ENCODE results near the gene SPEM3. TPM values are rescaled to one million over a fixed set of nuclear protein-coding genes. Genes with fewer than 3 reads are reported as not detected.

The SPEM3 gene
- total and polyA plus RNA-seq, 2 experiments from 2014 or later, result not detected

GRCh38 chr17:7429722-7430121, 1.1 kb downstream of the SPEM3 start:
- TF ChIP-seq EZH2 (IDR thresholded peaks at IDR 0.05; ENCODE audit: borderline replicate concordance) (no peak), EZH2phosphoT487 (IDR thresholded peaks at IDR 0.05; ENCODE audit: low read depth, severe bottlenecking, unreplicated experiment) (no peak), CTCF (IDR thresholded peaks at IDR 0.05; ENCODE audit: poor library complexity) (no peak)
- Histone ChIP-seq H2AFZ (no peak overlapping the region), H4K20me1 (ENCODE audit: insufficient read depth, poor library complexity, severe bottlenecking) (no peaks in the 10 kb centered on the region), H3K4me3 (no peak overlapping the region), H3K4me2 (no peak overlapping the region), H3K4me1 (ENCODE audit: insufficient read depth) (no peaks in the 10 kb centered on the region), H3K9me3 (ENCODE audit: low read depth) (no peaks in the 10 kb centered on the region), H3K79me2 (no peaks in the 10 kb centered on the region), H3K27me3 (no peaks in the 10 kb centered on the region), H3K36me3 (replicated peaks; ENCODE audit: insufficient read depth, low read depth) (no peaks in the 10 kb centered on the region), H3K27ac (no peak overlapping the region), H3K9me2 (replicated peaks; ENCODE audit: insufficient read depth) (no peaks in the 10 kb centered on the region)
- DNase-seq (ENCODE audit: low spot score), result no peak
- 97% methylated on average over 6 of the region's 10 CpGs for WGBS (ENCODE audit: low lambda C conversion rate, missing lambda C conversion rate)

- no peaks in the 10 kb centered on the region for H3K9me3 ChIP-seq (ENCODE audit: low read depth)
- H3K27ac ChIP-seq, result no peak overlapping the region
- H4K20me1 ChIP-seq (ENCODE audit: insufficient read depth, poor library complexity, severe bottlenecking), result no peaks in the 10 kb centered on the region
- no peak for DNase-seq (ENCODE audit: low spot score)
- H3K4me3 ChIP-seq, result no peak overlapping the region
- no peaks in the 10 kb centered on the region for H3K36me3 ChIP-seq (replicated peaks; ENCODE audit: insufficient read depth, low read depth)
- 86% methylated on average over 1 of the region's 1 CpG for WGBS (ENCODE audit: low lambda C conversion rate, missing lambda C conversion rate)
- peaks cover 3% of the 10 kb centered on the region for H3K4me1 ChIP-seq (ENCODE audit: insufficient read depth)
- H3K79me2 ChIP-seq, result peaks cover 2% of the 10 kb centered on the region
- no peak overlapping the region for H3K4me2 ChIP-seq
- no peaks in the 10 kb centered on the region for H3K27me3 ChIP-seq
- no peak for TF ChIP-seq EZH2phosphoT487 (IDR thresholded peaks at IDR 0.05; ENCODE audit: low read depth, severe bottlenecking, unreplicated experiment)
- TF ChIP-seq EZH2 (IDR thresholded peaks at IDR 0.05; ENCODE audit: borderline replicate concordance), result no peak
- no peak for TF ChIP-seq CTCF (IDR thresholded peaks at IDR 0.05; ENCODE audit: poor library complexity)
- no peak overlapping the region for H2AFZ ChIP-seq
- H3K9me2 ChIP-seq (replicated peaks; ENCODE audit: insufficient read depth), result no peaks in the 10 kb centered on the region
Measured at GRCh38 chr17:7431231-7431630, 2.6 kb downstream of the SPEM3 start.

DNA sequence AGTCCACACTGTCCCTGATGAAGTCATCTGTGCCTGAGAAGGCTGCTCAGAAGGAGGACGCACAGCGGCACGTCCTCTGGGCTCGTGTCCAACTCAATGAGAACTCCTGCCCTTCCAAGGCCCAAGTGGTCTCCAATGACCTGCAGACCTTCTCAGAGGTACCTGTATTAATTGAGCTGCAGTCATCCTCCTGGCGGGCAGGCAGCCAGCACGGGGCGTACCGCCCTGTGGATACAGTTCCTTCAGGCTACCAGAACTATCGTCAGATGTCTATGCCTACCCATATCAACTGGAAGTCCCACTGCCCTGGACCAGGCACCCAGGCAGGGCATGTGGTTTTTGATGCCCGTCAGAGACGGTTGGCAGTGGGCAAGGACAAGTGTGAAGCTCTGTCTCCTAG, 3.6 kb downstream of the SPEM3 start:
- no peak for TF ChIP-seq EZH2phosphoT487 (IDR thresholded peaks at IDR 0.05; ENCODE audit: low read depth, severe bottlenecking, unreplicated experiment)
- TF ChIP-seq CTCF (IDR thresholded peaks at IDR 0.05; ENCODE audit: poor library complexity), result no peak
- TF ChIP-seq EZH2 (IDR thresholded peaks at IDR 0.05; ENCODE audit: borderline replicate concordance), result no peak
- no peaks in the 10 kb centered on the region for H3K9me2 ChIP-seq (replicated peaks; ENCODE audit: insufficient read depth)
- WGBS (ENCODE audit: low lambda C conversion rate, missing lambda C conversion rate), result 97% methylated on average over 11 of the region's 11 CpGs
- H3K27ac ChIP-seq, result no peak overlapping the region
- H3K36me3 ChIP-seq (replicated peaks; ENCODE audit: insufficient read depth, low read depth), result no peaks in the 10 kb centered on the region
- H3K79me2 ChIP-seq, result peaks cover 2% of the 10 kb centered on the region
- no peak overlapping the region for H3K4me3 ChIP-seq
- H4K20me1 ChIP-seq (ENCODE audit: insufficient read depth, poor library complexity, severe bottlenecking), result no peaks in the 10 kb centered on the region
- no peaks in the 10 kb centered on the region for H3K9me3 ChIP-seq (ENCODE audit: low read depth)
- no peak overlapping the region for H2AFZ ChIP-seq
- no peak overlapping the region for H3K4me2 ChIP-seq
- peaks cover 12% of the 10 kb centered on the region for H3K4me1 ChIP-seq (ENCODE audit: insufficient read depth)
- no peak for DNase-seq (ENCODE audit: low spot score)
- H3K27me3 ChIP-seq, result no peaks in the 10 kb centered on the region
